Measurements from ENCODE around the gene ACSS1.

ACSS1 gene

DNA sequence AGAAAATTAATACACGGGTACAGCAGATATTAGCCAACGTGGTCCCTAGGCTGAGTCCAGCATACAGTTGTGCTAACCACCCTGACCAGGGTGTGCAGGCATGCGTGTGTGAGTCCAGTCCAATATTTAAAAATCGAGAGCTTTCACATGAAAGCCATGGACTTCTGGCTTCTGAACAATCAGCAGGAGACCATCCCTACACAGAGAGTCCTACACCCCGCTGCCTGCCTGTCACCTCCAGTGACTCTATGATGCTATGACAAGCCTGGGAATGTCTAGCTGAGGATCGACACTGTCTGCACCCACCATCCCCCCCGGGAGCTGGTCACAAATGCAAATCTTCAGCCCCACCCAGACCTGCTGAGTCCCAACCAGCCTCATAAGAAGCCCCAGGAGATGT, 7.9 kb downstream of the ACSS1 start:
- no peaks in the 10 kb centered on the region for H3K9me3 ChIP-seq (ENCODE audit: control insufficient read depth, low read length)
- H3K27ac ChIP-seq, result no peak overlapping the region
- no peak overlapping the region for H3K4me2 ChIP-seq (ENCODE audit: low read length)
- peaks cover 9% of the 10 kb centered on the region for H3K4me1 ChIP-seq
- H3K9ac ChIP-seq, result no peak overlapping the region
- no peak overlapping the region for H2AFZ ChIP-seq
- H3K27me3 ChIP-seq (ENCODE audit: control insufficient read depth, insufficient read depth, low read length), result no peaks in the 10 kb centered on the region
- H3K4me3 ChIP-seq (ENCODE audit: low read depth, low read length), result no peak overlapping the region
- TF ChIP-seq, protein P1, sequence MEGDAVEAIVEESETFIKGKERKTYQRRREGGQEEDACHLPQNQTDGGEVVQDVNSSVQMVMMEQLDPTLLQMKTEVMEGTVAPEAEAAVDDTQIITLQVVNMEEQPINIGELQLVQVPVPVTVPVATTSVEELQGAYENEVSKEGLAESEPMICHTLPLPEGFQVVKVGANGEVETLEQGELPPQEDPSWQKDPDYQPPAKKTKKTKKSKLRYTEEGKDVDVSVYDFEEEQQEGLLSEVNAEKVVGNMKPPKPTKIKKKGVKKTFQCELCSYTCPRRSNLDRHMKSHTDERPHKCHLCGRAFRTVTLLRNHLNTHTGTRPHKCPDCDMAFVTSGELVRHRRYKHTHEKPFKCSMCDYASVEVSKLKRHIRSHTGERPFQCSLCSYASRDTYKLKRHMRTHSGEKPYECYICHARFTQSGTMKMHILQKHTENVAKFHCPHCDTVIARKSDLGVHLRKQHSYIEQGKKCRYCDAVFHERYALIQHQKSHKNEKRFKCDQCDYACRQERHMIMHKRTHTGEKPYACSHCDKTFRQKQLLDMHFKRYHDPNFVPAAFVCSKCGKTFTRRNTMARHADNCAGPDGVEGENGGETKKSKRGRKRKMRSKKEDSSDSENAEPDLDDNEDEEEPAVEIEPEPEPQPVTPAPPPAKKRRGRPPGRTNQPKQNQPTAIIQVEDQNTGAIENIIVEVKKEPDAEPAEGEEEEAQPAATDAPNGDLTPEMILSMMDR (IDR thresholded peaks at IDR 0.05), result no peak
- H3K36me3 ChIP-seq (ENCODE audit: control insufficient read depth, insufficient read depth, low read length), result no peaks in the 10 kb centered on the region
- peaks cover 52% of the 10 kb centered on the region for H3K79me2 ChIP-seq

DNA sequence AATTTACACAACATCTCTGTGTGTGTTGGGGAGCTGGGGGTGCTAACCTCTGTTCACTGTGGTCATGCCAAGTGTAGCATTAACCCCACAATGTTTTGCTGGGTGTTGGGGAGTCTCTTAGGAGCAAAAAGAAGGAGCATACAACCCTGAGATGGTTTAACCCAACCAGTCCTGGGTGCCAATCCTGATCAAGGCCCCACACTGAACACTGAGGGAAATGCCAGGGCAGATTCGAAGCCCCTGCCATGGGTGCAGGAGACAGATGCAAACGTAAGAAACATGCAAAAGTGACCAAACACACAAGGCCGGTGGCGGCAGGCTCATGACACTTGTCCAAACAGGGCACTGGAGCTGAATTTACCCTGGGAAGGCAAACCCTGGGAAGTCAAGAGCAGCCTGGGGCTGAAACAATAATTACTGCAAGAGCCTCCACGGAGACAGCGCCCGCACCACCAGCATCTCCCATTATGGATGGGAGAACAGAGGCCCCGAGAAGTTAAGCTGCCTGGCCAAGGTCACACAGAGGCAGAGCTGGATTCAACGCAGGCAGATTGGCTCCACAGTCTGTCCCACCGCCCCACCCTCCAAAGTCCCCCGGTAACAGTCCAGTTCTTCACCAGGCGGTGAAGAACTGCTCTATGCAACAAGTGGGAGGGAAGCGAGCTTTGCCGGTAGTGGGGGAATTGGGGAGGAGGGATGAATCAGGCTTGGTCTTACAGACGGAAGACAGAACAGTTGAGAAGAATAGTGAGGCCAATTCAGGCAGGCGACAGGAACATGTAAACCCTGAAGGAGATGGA, 8.5 kb downstream of the ACSS1 start:
- H3K9ac ChIP-seq, result no peak overlapping the region

DNA sequence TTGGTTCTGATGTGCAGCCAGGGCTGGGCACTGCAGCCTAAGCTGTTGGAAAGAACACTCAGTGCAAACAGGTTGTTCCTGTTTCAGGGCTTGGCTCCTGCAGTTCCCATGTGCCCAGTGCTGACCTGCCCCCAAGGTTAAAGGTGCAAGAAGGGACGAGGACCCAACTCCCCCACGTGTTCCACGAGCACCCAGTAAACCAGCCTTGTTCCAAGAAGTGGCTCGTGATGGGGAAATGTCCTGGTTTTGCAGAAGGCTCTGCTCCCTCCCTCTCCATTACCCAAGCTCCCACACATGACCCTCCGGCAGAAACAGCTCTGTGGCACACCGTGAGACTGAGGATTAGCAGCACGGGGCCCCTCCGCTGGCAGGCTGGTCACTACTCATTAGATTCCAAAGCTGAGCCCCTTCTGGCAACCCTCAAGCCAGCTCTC, 9.4 kb downstream of the ACSS1 start:
- Histone ChIP-seq H3K79me2 (peaks cover 42% of the 10 kb centered on the region), H3K4me3 (ENCODE audit: low read depth, low read length) (no peak overlapping the region), H3K4me1 (no peaks in the 10 kb centered on the region), H3K9me3 (ENCODE audit: control insufficient read depth, low read length) (no peaks in the 10 kb centered on the region), H3K9ac (no peak overlapping the region), H3K4me2 (ENCODE audit: low read length) (no peak overlapping the region), H2AFZ (no peak overlapping the region), H3K36me3 (ENCODE audit: control insufficient read depth, insufficient read depth, low read length) (no peaks in the 10 kb centered on the region), H3K27me3 (ENCODE audit: control insufficient read depth, insufficient read depth, low read length) (no peaks in the 10 kb centered on the region), H3K27ac (no peak overlapping the region)
- TF ChIP-seq, protein P1 (IDR thresholded peaks at IDR 0.05), result no peak

More for the DNA sequence above, 8.5 kb downstream of the ACSS1 start:
- Histone ChIP-seq H2AFZ (no peak overlapping the region), H3K79me2 (peaks cover 46% of the 10 kb centered on the region), H3K27ac (no peak overlapping the region), H3K36me3 (ENCODE audit: control insufficient read depth, insufficient read depth, low read length) (no peaks in the 10 kb centered on the region), H3K4me3 (ENCODE audit: low read depth, low read length) (no peak overlapping the region), H3K9me3 (ENCODE audit: control insufficient read depth, low read length) (no peaks in the 10 kb centered on the region), H3K4me2 (ENCODE audit: low read length) (no peak overlapping the region), H3K4me1 (peaks cover 7% of the 10 kb centered on the region), H3K27me3 (ENCODE audit: control insufficient read depth, insufficient read depth, low read length) (no peaks in the 10 kb centered on the region)
- TF ChIP-seq, protein P1 (IDR thresholded peaks at IDR 0.05), result no peak

DNA sequence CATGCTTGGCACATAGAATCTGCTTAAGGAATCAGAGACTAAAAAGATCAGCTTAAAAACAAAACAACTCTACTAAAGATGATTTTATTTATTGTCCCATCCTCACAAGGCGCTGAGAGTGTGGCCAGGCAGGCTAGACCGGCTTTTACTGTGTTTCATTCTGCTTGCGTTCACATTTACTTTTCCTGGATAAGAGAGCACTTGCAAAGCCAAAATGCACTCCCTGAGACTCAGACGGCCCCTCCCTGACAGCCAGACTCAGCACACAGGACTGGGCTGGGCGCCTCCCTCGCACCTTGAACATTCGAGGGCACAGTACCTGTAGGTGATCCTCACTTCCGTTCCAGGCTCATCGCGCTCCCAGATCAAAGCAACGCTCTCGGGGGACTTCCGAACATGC, 10.2 kb downstream of the ACSS1 start:
- Histone ChIP-seq H3K9me3 (ENCODE audit: control insufficient read depth, low read length) (no peaks in the 10 kb centered on the region), H3K27me3 (ENCODE audit: control insufficient read depth, insufficient read depth, low read length) (no peaks in the 10 kb centered on the region), H2AFZ (no peak overlapping the region), H3K36me3 (ENCODE audit: control insufficient read depth, insufficient read depth, low read length) (no peaks in the 10 kb centered on the region), H3K4me3 (ENCODE audit: low read depth, low read length) (no peak overlapping the region), H3K27ac (no peak overlapping the region), H3K9ac (no peak overlapping the region), H3K79me2 (peaks cover 40% of the 10 kb centered on the region), H3K4me2 (ENCODE audit: low read length) (no peak overlapping the region), H3K4me1 (no peaks in the 10 kb centered on the region)
- TF ChIP-seq, protein P1 (IDR thresholded peaks at IDR 0.05), result no peak
